Activated CD4-positive, alpha-beta T cell treated with anti-CD3 and anti-CD28 coated beads, Interleukin-2, amount 50 U/mL, for 24 hours (primary cell): Measurements from ENCODE around the gene KCNMA1.

Experiments
- DNase-seq, 2 donors: peaks; one replicate each; pipeline ENCODE4 v3.0.0-alpha.2; 2020; ENCODE audit warnings: low read depth in 1 of 2, low spot score in 1 of 2

The KCNMA1 gene

DNA sequence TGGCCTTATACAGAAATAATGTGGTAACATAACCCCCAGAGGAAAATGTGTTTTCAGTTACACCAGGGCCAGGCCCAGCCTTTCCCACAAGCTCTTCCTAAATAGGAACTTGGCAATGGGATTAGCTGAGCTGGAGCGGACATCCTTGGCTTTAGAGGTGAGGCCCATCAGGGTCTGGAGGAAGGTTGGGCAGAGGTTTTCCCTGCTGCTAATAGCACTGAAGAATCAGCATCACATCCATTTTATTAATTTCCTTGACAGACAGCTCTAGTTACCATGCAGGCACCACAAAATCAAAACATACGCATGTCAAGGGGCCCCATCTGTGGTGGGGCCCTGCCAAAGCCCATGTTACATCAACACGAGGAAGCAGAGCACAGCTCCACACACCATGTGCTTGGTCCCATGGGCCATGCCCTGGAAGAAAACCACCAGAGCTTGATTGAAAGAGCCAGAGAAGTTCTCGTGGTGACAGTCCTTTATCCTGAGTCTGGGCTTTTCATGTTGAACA, 566.6 kb downstream of the KCNMA1 start:
- DNase-seq = no peak

DNA sequence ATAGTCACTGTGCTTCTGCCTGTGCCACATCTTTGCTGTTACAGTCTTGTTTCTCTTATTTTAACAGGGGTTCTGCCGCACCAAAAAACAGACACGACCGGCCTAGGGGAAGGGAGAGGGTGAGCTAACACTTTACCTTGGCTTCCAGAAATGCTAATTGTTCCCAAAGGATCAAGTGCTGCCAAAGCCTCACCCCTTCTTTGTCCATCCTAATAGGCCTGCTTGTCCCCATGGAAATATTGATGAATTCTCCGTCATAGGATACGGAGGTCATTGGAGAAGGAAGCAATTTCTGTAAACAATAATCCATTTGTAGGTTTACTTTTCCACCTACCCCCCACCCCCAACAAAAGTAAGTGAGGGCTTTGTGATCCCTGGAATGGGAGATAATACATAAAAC, 567.3 kb downstream of the KCNMA1 start:
- DNase-seq = no peak

DNA sequence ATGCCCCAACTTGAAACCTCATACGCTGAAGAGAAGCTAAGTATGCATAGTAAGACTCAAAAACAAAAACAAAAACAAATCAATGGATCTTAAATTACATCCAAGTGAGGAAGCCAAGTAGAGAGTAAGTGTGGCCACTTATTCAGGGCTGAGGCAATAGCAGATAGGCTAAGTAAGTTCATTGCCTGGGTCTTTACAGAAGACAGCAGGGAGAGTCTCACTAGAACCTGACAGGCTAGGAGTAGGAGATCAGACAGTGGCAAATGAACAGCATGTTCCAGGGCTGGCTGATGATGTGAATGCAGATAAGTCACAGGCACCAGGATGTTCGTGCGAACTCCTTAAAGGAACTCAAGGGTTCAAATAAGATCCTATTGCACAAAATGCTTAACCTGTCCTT, 568.6 kb downstream of the KCNMA1 start:
- no peak for DNase-seq

DNA sequence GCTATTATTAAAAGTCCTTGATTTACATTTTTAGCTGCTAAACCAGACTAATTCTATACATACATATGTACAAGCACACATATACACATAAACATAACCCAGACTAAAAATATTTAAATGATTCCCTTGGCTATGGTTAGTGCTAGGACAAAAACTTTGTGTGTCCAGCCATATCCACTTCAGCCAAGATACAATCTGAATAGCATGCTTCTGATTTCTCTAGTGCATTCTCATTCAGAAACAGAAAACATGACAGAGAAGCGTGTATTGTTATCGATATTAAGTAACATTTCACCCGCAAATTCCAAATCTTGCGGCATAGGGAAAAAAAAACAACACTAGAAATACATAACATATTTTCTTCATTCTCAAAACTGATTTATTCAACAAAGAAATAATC, 569.3 kb downstream of the KCNMA1 start:
- no peak for DNase-seq

- DNase-seq = no peak
These were observed 575.2 kb downstream of the KCNMA1 start for GRCh38 chr10:77062381-77062780.

DNA sequence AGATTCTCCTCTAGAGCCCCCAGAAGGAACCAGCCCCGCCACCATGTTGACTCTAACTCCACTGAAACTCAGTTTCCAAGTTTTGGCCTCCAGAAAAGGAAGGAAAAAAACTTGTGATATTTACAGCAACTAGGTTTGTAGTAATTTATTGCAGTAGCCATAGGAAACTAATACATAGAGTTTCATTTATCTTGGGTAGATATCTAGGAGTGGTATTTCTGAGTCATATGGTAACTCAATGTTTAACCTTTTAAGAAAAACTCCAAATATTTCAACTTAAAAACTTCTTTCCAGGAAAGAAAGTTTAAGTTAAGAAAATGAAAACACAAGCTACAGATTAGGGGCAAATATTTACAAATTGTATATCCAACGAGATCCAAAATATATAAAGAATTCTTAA, 576.7 kb downstream of the KCNMA1 start:
- no peak for DNase-seq

GRCh38 chr10:77056650-77057049, 581.0 kb downstream of the KCNMA1 start:
- no peak for DNase-seq

DNA sequence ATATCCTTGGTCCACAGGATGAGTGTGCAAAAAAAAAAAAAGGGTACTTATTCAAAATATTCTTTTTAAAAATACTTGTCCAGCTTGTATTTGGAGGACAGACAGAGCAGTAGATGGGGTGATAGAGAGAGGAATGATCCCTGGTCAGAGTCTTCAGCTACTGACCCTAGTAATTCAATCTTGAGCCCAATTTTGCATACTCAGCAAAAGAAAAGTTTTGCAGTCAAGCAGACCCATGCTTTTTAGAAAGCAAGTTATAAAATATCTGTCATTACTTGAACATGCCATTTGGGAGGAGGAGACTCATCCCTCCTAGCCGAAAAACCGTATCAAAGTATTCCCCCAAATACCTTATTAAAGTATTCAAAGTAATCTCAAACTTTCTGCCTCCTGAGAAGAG, 585.0 kb downstream of the KCNMA1 start:
- no peak for DNase-seq

DNA sequence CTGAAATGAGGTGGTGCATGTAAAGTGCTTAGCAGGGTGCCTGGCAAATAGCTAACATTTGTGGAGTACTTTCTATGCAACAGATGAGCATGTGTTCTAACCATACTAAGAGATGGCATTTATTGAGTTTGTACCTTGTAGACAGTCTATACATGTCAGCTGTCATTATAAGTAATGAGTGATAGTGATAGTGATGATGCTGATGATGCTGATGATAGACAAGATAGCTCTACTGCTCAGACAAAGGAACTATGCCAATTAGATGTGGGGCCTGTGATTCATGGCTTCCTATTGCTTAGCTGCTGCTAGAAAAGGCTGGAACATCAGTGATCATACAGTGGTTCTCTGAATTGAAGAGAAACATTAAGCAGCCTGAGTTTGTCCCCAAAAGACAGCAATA, 585.8 kb downstream of the KCNMA1 start:
- no peak for DNase-seq

DNA sequence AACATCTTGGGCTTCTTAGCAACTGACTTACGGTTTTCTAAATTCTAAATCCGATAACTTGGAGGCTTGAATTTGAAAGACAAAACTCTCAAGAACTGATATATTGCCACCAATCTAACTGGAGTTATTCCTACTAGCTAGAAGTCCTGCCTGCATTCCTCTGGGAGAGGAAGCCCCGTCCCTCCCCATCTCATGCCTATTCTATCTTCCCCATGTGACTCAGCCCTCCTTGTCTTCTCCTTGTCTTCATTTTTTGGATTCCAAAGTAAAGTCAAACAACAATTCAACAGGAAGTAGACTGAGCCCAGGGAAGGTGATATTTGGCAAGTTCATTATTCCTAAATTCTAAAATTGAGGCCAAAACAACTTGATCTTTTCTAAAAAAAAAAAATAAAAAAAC, 587.7 kb downstream of the KCNMA1 start:
- DNase-seq = no peak

- DNase-seq = no peak
These were observed 588.5 kb downstream of the KCNMA1 start for GRCh38 chr10:77049146-77049545.

GRCh38 chr10:77045085-77045484, 592.5 kb downstream of the KCNMA1 start:
- no peak for DNase-seq

- no peak for DNase-seq
These were observed 594.2 kb downstream of the KCNMA1 start for GRCh38 chr10:77043420-77043763.

DNA sequence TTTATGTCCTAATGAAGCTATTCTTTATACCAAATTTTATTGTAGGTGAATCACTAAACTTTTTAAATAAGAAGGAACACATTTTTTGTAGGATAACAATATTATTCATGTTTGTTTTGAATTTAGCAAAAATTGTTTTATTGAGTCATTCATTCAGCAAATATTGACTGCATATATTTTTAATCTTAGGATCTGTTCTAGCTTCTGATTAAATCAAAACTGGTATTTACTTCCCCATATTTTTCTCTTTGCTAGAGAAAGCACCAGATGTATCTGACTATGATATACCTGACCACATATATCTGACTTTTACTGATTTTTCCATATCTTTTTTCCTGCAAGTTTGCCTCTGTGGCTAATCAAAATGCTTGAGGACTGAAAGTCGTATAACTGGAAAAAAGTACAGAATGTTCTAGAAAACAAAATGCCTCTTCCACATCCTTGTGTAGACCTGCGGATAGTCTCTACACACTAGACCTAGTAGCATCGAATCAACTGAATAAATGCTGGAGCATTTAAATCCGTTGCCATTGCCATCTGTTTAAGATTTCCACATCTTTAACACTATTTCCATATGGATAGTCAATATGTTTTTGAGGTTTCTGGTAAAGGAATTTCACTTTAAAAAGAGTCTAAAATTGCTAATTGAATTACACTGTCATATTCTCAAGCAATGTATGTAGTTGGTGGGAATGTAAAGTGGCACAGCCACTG, 594.7 kb downstream of the KCNMA1 start:
- DNase-seq = no peak

- no peak for DNase-seq
These were observed 595.9 kb downstream of the KCNMA1 start for GRCh38 chr10:77041636-77042258.

- DNase-seq = no peak
These were observed 599.2 kb downstream of the KCNMA1 start for GRCh38 chr10:77038407-77038806.

- no peak for DNase-seq
These were observed 599.7 kb downstream of the KCNMA1 start for GRCh38 chr10:77037735-77038403.

DNA sequence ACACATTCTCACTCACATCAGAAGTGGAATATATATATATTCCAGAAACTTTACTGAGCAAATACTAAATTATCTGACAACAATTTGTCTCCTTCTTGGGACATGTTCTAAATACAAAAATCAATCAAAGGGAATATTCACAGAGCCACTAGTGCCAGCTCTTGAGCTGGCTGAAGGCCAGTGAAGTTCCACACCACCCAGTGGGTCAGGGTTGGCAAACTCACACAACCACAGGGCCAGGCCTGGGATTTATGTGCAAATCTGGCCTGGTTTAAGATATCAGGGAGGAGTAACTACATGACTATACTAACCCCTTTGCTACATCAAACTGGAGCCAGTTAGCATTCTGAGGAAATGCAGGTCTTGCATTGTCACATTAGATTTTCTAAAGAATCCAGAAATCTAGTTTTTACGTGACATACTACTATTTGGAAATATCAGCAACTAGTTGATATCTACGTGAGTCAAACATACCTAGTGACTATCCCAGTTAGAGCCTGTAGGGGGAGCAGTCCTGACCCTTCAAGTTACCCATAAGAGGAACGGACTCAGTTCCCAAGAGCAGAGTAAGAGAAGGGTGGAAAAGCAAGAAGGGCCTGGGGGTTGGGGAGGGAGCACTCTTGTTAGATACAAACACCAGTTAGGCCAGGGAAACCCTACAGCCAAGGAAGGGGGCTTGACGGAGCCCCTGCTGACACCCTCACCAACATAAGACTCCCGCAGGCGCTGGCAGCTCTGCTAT, 600.4 kb downstream of the KCNMA1 start:
- DNase-seq = no peak

DNA sequence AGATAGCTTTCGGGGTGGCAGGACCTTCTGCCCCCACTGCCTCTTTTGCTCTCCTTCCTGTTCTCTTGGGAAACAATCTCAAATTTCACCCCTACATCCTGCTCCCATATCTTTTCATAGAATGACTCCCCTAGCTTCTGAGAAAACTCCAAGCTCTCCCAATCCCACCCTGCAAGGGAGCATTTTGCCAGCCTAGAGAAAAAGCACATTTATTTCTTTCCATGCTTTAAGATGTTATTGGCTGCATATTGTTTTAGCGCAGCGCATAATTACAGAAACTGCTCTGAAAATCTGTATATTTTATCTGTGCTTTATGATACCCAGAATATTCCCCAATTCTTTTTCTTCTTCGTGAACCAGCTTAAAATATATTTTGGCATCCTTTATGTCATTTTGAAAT, 601.3 kb downstream of the KCNMA1 start:
- DNase-seq = no peak

GRCh38 chr10:77034795-77035194, 602.8 kb downstream of the KCNMA1 start:
- no peak for DNase-seq

GRCh38 chr10:77034240-77034639, 603.4 kb downstream of the KCNMA1 start:
- no peak for DNase-seq

DNA sequence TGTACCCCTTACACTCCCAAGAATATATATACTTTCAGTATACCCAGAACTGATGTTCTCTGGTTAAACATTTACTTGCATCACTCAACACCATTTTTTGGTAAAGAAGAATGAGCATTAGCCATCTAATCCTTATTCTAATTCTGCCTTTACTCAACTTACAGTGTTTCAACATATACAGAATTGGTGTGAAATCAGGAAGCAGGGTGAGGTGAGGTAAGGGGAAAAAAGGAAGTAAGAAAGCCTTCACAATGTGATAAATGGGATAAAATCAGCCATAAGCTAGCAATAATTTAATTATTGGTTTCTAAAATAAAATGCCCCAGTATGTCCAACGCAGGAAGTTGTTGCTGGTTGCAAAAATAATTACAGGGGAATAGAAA, 605.4 kb downstream of the KCNMA1 start:
- no peak for DNase-seq
